Erythroblast (primary cell): ENCODE data around the gene UBXN2A.

Source experiments
- DNase-seq, 2 experiments: peaks; one replicate each; lab custom pipeline; 2025; lab: John Stamatoyannopoulos, UW
- GATA1 ChIP-seq: IDR thresholded peaks from 2 replicates; pipeline ENCODE4 v1.6.1; 2011; ENCODE audit warnings: low read depth, mild to moderate bottlenecking, control low read depth, low read length, moderate library complexity
- POLR2A ChIP-seq: IDR thresholded peaks from 2 replicates; pipeline ENCODE4 v1.6.1; 2011; ENCODE audit warnings: mild to moderate bottlenecking, low read length

UBXN2A gene

GRCh38 chr2:24049485-24050021, 109.3 kb downstream of the UBXN2A start, which contains the start of gene FKBP1B:
Gene FKBP1B (plus strand): TSS chr2:24049741. CDS start chr2:24049850, 109 bp downstream.
- peak; percentile 65 to 72 for DNase-seq
- TF ChIP-seq GATA1 (no peak), POLR2A (no peak)

GRCh38 chr2:24050041-24050979, 110.0 kb downstream of the UBXN2A start:
- no peak for DNase-seq
- TF ChIP-seq GATA1 = no peak
- TF ChIP-seq POLR2A = no peak

- no peak for DNase-seq
Observed at GRCh38 chr2:24051833-24052232, 111.6 kb downstream of the UBXN2A start.

GRCh38 chr2:24052951-24053350, 112.7 kb downstream of the UBXN2A start:
- TF ChIP-seq GATA1 (no peak), POLR2A (no peak)

More at GRCh38 chr2:24051833-24052232, 111.6 kb downstream of the UBXN2A start:
- no peak for TF ChIP-seq GATA1
- TF ChIP-seq POLR2A = no peak

More at GRCh38 chr2:24052951-24053350, 112.7 kb downstream of the UBXN2A start:
- DNase-seq = no peak
